Right lobe of liver (tissue), 6 donors: ENCODE data around the gene LRMDA. TPM values are rescaled to one million over a fixed set of nuclear protein-coding genes. Genes with fewer than 3 reads are reported as not detected.
"Not testable (repeated sequence)": the region's sequence is repeated elsewhere in the genome, so short reads cannot be mapped to it uniquely, and the experiment has no call there.

Experiments used
- ATAC-seq, 4 donors: fragments of 200-7000 bp; cut with Tn5 transposase; one replicate each; pipeline ENCODE4 v1.9.1; 2020; ENCODE audit warnings: mild to moderate bottlenecking in 4 of 4, moderate library complexity in 4 of 4
- DNase-seq, 3 donors: peaks; one replicate each; pipeline ENCODE4 v3.0.0-alpha.2; 2020
- H3K27ac ChIP-seq, 3 donors: fragments of 200-600 bp; one replicate each; pipeline ENCODE4 v1.8.0; 2022
- H3K27me3 ChIP-seq, 2 donors: fragments of 200-600 bp; one replicate each; pipeline ENCODE4 v1.8.0; 2022
- H3K36me3 ChIP-seq, 4 donors: fragments of 200-600 bp; sonication (generic) in 1 of 4; one replicate each; pipeline versions ENCODE4 v1.5.1 to v1.8.0; 2017 to 2022; ENCODE audit warnings: control low read depth in 1 of 4
- H3K4me1 ChIP-seq, 4 donors: fragments of 200-600 bp; sonication (generic) in 1 of 4; one replicate each; pipeline versions ENCODE4 v1.5.1 to v1.8.0; 2017 to 2022; ENCODE audit warnings: control low read depth in 1 of 4
- H3K4me3 ChIP-seq, 3 donors: fragments of 200-600 bp; one replicate each; pipeline ENCODE4 v1.8.0; 2022
- H3K9me3 ChIP-seq, 4 donors: fragments of 200-600 bp; sonication (generic) in 1 of 4; one replicate each; pipeline versions ENCODE4 v1.5.1 to v1.8.0; 2017 to 2022; ENCODE audit warnings: control low read depth in 1 of 4
- POLR2A ChIP-seq: fragments of 450-650 bp; IDR thresholded peaks from one replicate; pipeline ENCODE4 v1.6.1; 2017; ENCODE audit warnings: antibody characterized with exemption, mild to moderate bottlenecking
- WGBS: methylation state at CpG from one replicate; pipeline ENCODE4 v1.1.6; 2018; ENCODE audit warnings: low coverage, low lambda C conversion rate; ENCODE audit not compliant: insufficient coverage; ENCODE audit errors: missing lambda C conversion rate; 5-methylcytosine and 5-hydroxymethylcytosine counted together
- intact Hi-C, 2 donors: fragments of 100-400 bp; cut with DNase I; formaldehyde crosslinking; loops; one replicate each; pipeline versions ENCODE4 v1.11.2 to v1.14.1; 2022
- total RNA-seq, 6 experiments: library from RNA; depleted of rRNA in 2 of 6; stranded (reverse); fragments of >200 nt in 2 of 6; fragmentation: NEBNext Ultra II Directional in 3 of 6; extraction: Animal tissue kit (Norgen Biotek cat#: 25700) in 3 of 6; gene quantifications; one replicate each; pipeline versions ENCODE4 v1.1.0 to v1.2.4, GENCODE V29; 2016 to 2023
- TF ChIP-seq, protein P1 (sequence below), 4 donors: fragments of 200-600 bp in 3 of 4; fragments of 450-650 bp in 1 of 4; IDR thresholded peaks; one replicate each; pipeline versions ENCODE4 v1.5.1 to v1.8.0; 2016 to 2022; ENCODE audit warnings: antibody characterized with exemption in 4 of 4, mild to moderate bottlenecking in 2 of 4
- donor health status: DM: no; HTN: yes; CAD: no.
- donor health status: DM: no; HTN: no; CAD: no.
- donor health status: DM: no; HTN: no; CAD: no.
- donor health status: DM: no; HTN: yes; CAD: no.
- donor health status: DM: no; HTN: yes; CAD: no.

Gene LRMDA
- total RNA-seq, 6 experiments from 2014 or later: 9.9 to 19.9 (median 16.3) TPM

DNA sequence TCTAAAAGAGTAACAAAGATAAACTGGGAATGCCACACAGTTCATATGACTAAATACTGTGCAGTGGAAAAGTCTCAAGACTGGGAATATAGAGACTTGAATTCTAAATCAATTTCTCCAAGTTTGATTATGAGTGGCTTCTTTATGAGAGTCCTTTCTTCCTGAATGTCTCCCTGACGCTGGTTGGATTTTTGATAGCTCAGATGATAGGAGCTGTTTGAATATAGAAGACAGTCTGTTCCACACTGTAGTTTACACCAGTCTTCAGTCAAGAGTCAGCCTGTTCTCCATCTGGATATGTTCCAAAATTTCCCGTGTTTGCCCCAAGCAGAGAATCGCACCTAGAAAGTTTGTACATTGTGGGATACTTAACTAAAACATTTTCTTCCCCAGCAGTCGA is 173.7 kb downstream of the LRMDA start:
- Histone ChIP-seq H3K36me3 (no peaks in the 10 kb centered on the region), H3K4me3 (no peak overlapping the region), H3K9me3 (no peaks in the 10 kb centered on the region), H3K4me1 (peaks cover 0 to 34% (median 15%) of the 10 kb centered on the region in 4 donors), H3K27me3 (no peaks in the 10 kb centered on the region), H3K27ac (peak overlapping the region in 2 of 3 donors; percentile 93 to 97)
- WGBS: 25% methylated on average over 4 of the region's 4 CpGs
- no peak for DNase-seq
- TF ChIP-seq, protein P1, sequence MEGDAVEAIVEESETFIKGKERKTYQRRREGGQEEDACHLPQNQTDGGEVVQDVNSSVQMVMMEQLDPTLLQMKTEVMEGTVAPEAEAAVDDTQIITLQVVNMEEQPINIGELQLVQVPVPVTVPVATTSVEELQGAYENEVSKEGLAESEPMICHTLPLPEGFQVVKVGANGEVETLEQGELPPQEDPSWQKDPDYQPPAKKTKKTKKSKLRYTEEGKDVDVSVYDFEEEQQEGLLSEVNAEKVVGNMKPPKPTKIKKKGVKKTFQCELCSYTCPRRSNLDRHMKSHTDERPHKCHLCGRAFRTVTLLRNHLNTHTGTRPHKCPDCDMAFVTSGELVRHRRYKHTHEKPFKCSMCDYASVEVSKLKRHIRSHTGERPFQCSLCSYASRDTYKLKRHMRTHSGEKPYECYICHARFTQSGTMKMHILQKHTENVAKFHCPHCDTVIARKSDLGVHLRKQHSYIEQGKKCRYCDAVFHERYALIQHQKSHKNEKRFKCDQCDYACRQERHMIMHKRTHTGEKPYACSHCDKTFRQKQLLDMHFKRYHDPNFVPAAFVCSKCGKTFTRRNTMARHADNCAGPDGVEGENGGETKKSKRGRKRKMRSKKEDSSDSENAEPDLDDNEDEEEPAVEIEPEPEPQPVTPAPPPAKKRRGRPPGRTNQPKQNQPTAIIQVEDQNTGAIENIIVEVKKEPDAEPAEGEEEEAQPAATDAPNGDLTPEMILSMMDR (IDR thresholded peaks at IDR 0.05): no peak
- TF ChIP-seq POLR2A: no peak
- intact Hi-C loops: no loop called here
- ATAC-seq: no peak

DNA sequence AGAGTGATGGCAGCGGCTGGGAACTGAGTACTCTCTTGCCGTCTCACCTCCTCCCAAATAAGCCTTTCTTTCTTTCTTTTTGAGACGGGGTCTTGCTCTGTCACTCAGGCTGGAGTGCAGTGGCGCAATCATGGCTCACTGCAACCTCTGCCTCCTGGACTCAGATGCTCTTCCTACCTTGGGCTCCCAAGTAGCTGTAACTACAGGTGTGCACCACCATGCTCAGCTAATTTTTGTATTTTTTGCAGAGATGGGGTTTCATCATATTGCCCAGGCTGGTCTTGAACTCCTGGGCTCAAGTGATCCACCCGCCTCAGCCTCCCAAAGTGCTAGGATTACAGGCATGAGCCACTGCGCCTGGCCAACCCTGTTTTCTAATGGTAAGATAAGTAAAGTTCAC is 174.4 kb downstream of the LRMDA start:
- intact Hi-C loops, DNase-seq, H3K36me3 ChIP-seq, H3K9me3 ChIP-seq, ATAC-seq, H3K27me3 ChIP-seq: not testable (repeated sequence)
- Histone ChIP-seq H3K4me3 (peak overlapping the region in 2 of 3 donors; percentile 4 to 38), H3K27ac (peak overlapping the region; percentile 43 to 97 (median 93)), H3K4me1 (peaks cover 0 to 27% (median 12%) of the 10 kb centered on the region in 4 donors)
- WGBS: 70% methylated on average over 5 of the region's 6 CpGs

DNA sequence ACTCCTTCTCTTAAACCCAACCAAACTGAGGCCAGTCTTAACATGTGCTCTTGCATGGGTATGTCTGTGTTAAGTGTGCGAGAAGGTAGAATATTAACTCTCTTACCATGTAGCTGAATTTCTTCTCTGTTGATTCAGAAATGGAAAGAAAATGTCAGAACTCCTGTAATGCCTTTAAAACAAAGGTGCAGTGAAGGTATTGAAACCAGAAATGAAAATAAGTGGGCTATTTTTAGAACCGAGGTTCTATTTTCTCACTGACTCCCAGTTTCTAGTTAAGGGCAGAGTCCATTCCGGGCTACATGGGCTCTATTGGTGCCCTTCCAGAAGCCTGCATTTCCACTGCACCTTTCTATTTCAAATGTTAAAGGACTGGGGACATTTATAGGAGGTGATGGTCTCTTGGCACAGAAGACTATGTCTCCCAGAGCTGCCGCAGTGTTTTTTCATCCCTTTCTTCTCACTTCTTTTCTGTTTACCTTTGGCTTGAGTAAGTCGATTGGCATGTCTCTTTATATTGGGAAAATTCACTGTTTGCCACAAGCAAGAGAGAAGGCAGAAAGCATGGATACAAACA is 174.9 kb downstream of the LRMDA start:
- peaks cover 0 to 26% (median 13%) of the 10 kb centered on the region in 4 donors for H3K4me1 ChIP-seq
- H3K36me3 ChIP-seq: no peaks in the 10 kb centered on the region
- peak overlapping the region; percentile 43 to 97 (median 93) for H3K27ac ChIP-seq
- H3K9me3 ChIP-seq: no peaks in the 10 kb centered on the region
- peak overlapping the region in 2 of 3 donors; percentile 4 to 38 for H3K4me3 ChIP-seq
- WGBS: 31% methylated on average over 5 of the region's 5 CpGs
- H3K27me3 ChIP-seq: no peaks in the 10 kb centered on the region
- DNase-seq: peak in 1 of 3 donors; percentile 58
- peak; percentile 83 to 89 (median 88) for ATAC-seq
- TF ChIP-seq, protein P1 (IDR thresholded peaks at IDR 0.05): no peak
- no peak for TF ChIP-seq POLR2A
- intact Hi-C loops: no loop called here

DNA sequence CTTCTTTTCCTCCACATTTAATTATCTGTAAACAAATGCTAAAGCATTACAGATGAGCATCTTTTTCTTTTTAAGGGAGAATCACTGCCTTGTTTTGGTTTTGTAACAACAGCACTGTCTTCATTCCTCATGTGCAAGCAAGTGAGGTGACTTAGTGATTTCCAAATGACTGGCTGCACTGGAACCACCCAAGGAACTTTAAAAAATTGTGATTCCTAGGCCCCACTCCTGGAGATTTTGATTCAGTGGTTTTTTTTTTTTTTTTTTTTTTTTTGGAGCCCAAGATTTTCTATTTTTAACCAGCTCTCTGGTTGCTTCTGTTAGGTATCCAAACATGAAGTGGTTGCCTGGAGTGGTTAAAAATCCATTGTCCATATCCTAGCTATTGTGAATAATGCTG is 176.2 kb downstream of the LRMDA start:
- ATAC-seq: no peak
- H3K4me1 ChIP-seq: peaks cover 0 to 31% (median 11%) of the 10 kb centered on the region in 4 donors
- H3K36me3 ChIP-seq: no peaks in the 10 kb centered on the region
- H3K9me3 ChIP-seq: no peaks in the 10 kb centered on the region
- no peak for TF ChIP-seq POLR2A
- TF ChIP-seq, protein P1 (IDR thresholded peaks at IDR 0.05): no peak
- H3K27ac ChIP-seq: peak overlapping the region in 2 of 3 donors; percentile 43 to 93
- no peak overlapping the region for H3K4me3 ChIP-seq
- intact Hi-C loops: no loop called here
- DNase-seq: no peak
- H3K27me3 ChIP-seq: no peaks in the 10 kb centered on the region

DNA sequence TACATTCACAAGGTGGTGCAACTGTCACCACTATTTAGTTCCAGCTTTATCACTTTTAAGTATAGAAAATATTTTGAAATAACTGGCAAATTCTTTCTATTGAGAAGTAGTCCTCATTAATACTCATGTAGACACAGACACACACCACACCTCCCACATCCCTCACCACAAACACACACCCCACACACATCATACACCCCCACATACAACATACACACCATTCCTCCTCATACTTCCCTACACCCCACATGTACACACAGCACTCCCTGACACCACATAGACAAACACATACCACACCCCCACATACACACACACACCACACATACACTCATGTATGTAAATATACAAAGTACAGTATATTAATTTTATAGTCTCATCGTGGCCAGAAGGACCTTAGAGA is 178.8 kb downstream of the LRMDA start:
- Histone ChIP-seq H3K27ac (no peak overlapping the region), H3K27me3 (no peaks in the 10 kb centered on the region), H3K4me3 (no peak overlapping the region), H3K4me1 (peaks cover 0 to 26% (median 8%) of the 10 kb centered on the region in 4 donors), H3K36me3 (no peaks in the 10 kb centered on the region), H3K9me3 (no peaks in the 10 kb centered on the region)
- intact Hi-C loops: no loop called here
- 0% methylated on average over 1 of the region's 1 CpG for WGBS
- DNase-seq (no peak), ATAC-seq (no peak)
- no peak for TF ChIP-seq POLR2A
- TF ChIP-seq, protein P1 (IDR thresholded peaks at IDR 0.05): no peak
